Activated CD4-positive, alpha-beta memory T cell treated with anti-CD3 and anti-CD28 coated beads for 36 hours (primary cell): ENCODE results near the gene GPX4. TPM values are rescaled to one million over a fixed set of nuclear protein-coding genes. Genes with fewer than 3 reads are reported as not detected.
A peak's percentile ranks its signal among the peaks of the same experiment; 100 is the strongest.

ENCODE experiments used
- CTCF ChIA-PET: fragments of 350-600 bp; sonication (Branson Sonifier 250); formaldehyde crosslinking; loops from one replicate; lab custom pipeline; 2021; ENCODE audit warnings: antibody characterized with exemption, inconsistent platforms; lab: Charles Lee
- POLR2A ChIA-PET: fragments of 350-600 bp; sonication (Branson Sonifier 250); formaldehyde crosslinking; loops from one replicate; lab custom pipeline; 2021; ENCODE audit warnings: antibody characterized with exemption; lab: Charles Lee
- DNase-seq: peaks from one replicate; pipeline ENCODE4 v3.0.0-alpha.2; 2020
- H3K27ac Mint-ChIP-seq: one replicate; pipeline ENCODE4 v1.8.0; 2021; ENCODE audit warnings: mixed read lengths
- H3K27me3 Mint-ChIP-seq: one replicate; pipeline ENCODE4 v1.8.0; 2021; ENCODE audit warnings: mixed read lengths
- H3K36me3 Mint-ChIP-seq: one replicate; pipeline ENCODE4 v1.8.0; 2021; ENCODE audit warnings: mixed read lengths
- H3K4me1 Mint-ChIP-seq: one replicate; pipeline ENCODE4 v1.8.0; 2021; ENCODE audit warnings: low read depth, mixed read lengths
- H3K4me3 Mint-ChIP-seq: one replicate; pipeline ENCODE4 v1.8.0; 2021; ENCODE audit warnings: mild to moderate bottlenecking, mixed read lengths
- H3K9me3 Mint-ChIP-seq: one replicate; pipeline ENCODE4 v1.8.0; 2021; ENCODE audit warnings: mixed read lengths
- intact Hi-C: fragments of 100-400 bp; cut with micrococcal nuclease; formaldehyde crosslinking; loops from one replicate; pipeline ENCODE4 v1.15.1; 2023
- total RNA-seq, 2 experiments: library from RNA; stranded (reverse); gene quantifications; one replicate each; pipeline ENCODE4 v1.2.3, GENCODE V29; 2021

Gene GPX4
- total RNA-seq, 2 experiments from 2014 or later = 274 to 275 TPM

DNA sequence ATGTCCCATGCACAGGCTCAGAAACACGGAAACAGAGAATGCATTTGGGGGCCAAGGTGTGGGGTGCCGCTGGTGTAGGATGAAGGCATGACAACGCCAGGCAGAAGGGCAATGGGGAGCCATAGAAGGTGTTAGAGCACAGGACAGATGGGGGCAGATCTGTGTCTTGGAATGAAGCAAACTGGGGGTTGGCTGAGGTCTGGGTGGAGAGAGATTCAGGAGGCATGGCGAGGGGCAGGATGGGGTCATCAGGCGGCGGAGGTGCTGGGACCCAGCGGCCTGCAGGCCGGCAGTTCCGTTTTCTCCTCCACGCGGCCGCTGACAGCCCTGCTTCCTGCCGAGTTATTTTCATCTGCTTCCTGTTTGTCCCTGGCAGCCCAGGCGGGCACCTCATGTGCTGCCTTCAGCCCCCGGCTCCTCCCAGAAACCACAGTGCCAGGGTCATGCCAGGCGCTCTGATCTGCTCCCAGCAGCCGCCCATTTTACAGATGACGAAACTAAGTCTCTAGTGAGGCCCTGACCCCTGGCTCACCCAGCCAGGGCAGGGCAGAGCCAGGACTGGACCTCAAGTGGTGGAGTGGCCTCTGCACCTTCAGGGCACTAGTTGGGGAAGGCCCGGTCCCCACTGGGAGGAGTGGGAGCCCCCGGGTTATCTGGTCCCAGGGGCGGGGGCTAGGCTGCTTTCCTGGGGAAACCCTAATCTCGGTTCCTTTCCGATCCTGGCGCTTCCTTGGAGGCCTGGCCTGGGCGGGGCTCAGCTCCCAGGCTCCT lies 34.6 kb upstream of the GPX4 start:
- CTCF ChIA-PET = no interaction called here
- peak overlapping the region; percentile 91 for H3K27ac Mint-ChIP-seq

DNA sequence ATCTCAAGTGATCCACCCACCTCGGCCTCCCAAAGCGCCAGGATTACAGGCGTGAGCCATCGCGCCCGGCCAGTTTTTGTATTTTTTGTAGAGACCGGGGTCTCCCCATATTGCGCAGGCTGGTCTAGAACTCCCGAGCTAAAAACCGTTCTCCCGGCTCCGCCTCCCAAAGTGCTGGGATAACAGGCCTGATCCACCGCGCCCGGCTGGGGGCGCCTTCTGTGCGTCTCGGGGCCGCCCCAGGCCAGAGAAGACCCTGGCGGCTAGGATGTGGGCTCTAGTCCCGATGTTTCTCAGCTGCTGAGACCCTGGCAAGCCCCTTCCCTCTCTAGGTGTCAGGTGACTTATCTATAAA lies 33.2 kb upstream of the GPX4 start:
- Mint-ChIP-seq H3K4me3 (no peak overlapping the region), H3K4me1 (peaks cover 44% of the 10 kb centered on the region)

More for the DNA sequence above, 34.6 kb upstream of the GPX4 start:
- no peaks in the 10 kb centered on the region for H3K27me3 Mint-ChIP-seq
- intact Hi-C loops = loop anchor here (1.0 to 2.0 kb wide), 2 partner anchors 8 to 34 kb away; partner anchors contain the start of gene GPX4
- H3K36me3 Mint-ChIP-seq = peaks cover 33% of the 10 kb centered on the region
- peak; percentile 82 for DNase-seq
- no peaks in the 10 kb centered on the region for H3K9me3 Mint-ChIP-seq
- POLR2A ChIA-PET = interaction anchor here (5.1 kb wide), 1 partner anchor 11 kb away, joined by 55 read pairs; no protein-coding TSS in a partner anchor
- peak overlapping the region; percentile 88 for H3K4me3 Mint-ChIP-seq
- peaks cover 50% of the 10 kb centered on the region for H3K4me1 Mint-ChIP-seq

DNA sequence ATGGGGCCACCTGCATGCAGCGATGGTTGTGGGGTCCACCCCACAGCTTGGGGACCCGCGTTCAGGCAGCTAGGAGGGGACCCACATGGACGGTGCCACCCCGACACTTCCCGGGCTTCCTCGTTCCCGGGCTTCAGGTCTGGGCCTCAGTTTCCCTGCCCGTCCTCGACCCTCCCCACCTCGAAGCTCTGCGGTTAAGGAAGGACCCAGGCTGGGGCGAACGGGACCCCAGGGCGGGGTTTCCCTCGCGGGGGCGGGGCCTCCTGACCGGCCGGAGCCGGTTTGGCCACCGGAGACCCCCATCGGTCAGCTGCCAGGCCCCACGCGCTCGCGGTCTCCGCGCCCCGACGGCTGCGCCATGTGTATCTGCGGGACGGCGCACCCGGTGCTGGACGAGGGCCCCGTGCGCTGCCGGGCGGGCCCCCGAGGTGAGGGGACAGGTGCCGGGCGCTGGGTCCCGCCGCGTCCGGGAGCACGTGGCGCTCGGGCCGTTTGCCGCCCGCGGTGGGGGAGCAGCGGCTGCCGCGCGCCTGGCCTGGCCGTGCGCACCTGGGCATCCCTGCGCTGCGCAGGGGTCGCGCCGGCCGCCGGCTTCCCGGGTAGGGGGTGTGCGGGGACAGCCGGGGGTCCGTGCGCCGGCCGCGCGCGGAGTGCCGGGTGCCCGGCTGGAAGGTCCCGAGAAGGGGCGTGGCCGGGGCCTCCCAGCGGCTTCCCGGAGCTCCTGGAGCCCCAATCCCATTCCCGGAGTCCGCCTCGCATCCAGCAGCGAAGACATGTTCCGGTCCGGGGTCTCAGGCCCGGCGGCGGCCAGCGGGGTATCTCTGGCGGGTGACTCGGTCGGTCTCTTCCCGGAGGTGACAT lies 32.6 kb upstream of the GPX4 start:
- peaks cover 50% of the 10 kb centered on the region for H3K4me1 Mint-ChIP-seq
- H3K27me3 Mint-ChIP-seq = no peaks in the 10 kb centered on the region
- peaks cover 42% of the 10 kb centered on the region for H3K36me3 Mint-ChIP-seq
- intact Hi-C loops = no loop called here
- H3K4me3 Mint-ChIP-seq = peak overlapping the region; percentile 37
- H3K9me3 Mint-ChIP-seq = no peaks in the 10 kb centered on the region
- ChIA-PET POLR2A (no interaction called here), CTCF (no interaction called here)
- H3K27ac Mint-ChIP-seq = peak overlapping the region; percentile 47
- DNase-seq = no peak

More for the DNA sequence above, 33.2 kb upstream of the GPX4 start:
- intact Hi-C loops = no loop called here
- ChIA-PET CTCF (no interaction called here), POLR2A (no interaction called here)
- peaks cover 36% of the 10 kb centered on the region for H3K36me3 Mint-ChIP-seq
- DNase-seq = no peak
- H3K27me3 Mint-ChIP-seq = no peaks in the 10 kb centered on the region
- H3K27ac Mint-ChIP-seq = no peak overlapping the region
- no peaks in the 10 kb centered on the region for H3K9me3 Mint-ChIP-seq

GRCh38 chr19:1072371-1073015 lies 31.3 kb upstream of the GPX4 start:
- Mint-ChIP-seq H3K27me3 (no peaks in the 10 kb centered on the region), H3K4me3 (no peak overlapping the region), H3K36me3 (peaks cover 48% of the 10 kb centered on the region), H3K4me1 (peaks cover 57% of the 10 kb centered on the region), H3K9me3 (no peaks in the 10 kb centered on the region), H3K27ac (no peak overlapping the region)
- CTCF ChIA-PET = no interaction called here
- POLR2A ChIA-PET = interaction anchor here (0.6 to 1.0 kb wide), 3 partner anchors 17 to 68 kb away, joined by 3 read pairs; no protein-coding TSS in a partner anchor
- intact Hi-C loops = no loop called here
- peak; percentile 9 for DNase-seq

DNA sequence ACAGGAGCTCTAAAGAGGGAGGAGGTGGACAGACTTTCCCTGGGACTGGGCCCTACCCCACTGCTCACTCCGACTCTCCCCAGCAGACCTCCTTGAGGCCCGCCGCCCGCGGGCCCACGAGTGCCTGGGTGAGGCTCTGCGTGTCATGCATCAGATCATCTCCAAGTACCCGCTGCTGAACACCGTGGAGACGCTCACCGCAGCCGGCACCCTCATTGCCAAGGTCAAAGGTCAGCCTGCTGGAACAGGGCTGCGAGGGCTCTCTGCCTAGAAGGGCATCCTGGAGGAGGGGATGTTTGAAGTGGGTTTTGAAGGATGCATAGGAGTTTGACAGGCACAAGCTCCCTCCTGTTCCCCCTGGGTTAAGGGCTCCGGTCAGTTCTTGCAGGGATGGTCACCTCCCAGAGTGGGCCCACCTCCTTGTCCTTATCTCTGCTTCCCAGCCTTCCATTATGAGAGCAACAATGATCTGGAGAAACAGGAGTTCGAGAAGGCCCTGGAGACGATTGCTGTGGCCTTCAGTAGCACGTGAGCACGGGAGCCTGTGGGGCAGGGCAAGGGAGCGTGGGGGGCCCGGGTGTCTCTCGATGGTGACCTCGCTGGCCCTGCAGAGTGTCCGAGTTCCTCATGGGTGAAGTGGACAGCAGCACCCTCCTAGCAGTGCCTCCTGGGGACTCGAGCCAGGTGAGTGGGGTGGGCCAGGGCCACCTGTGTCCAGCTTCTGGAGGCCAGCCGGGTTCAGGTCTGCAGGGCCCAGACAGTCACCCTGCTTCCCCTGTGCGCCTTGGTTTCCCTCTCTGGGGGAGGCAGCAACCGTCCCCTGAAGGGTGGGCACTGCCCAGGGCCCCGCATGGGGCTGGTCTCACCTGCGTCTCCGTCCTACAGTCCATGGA lies 30.5 kb upstream of the GPX4 start:
- H3K4me1 Mint-ChIP-seq = peaks cover 64% of the 10 kb centered on the region
- H3K27me3 Mint-ChIP-seq = no peaks in the 10 kb centered on the region
- POLR2A ChIA-PET = interaction anchor here (0.8 to 1.0 kb wide), 2 partner anchors 16 to 33 kb away, joined by 3 read pairs; no protein-coding TSS in a partner anchor
- H3K36me3 Mint-ChIP-seq = peaks cover 52% of the 10 kb centered on the region
- DNase-seq = peak; percentile 16
- no peak overlapping the region for H3K4me3 Mint-ChIP-seq
- no peaks in the 10 kb centered on the region for H3K9me3 Mint-ChIP-seq
- H3K27ac Mint-ChIP-seq = peak overlapping the region; percentile 23
- CTCF ChIA-PET = no interaction called here
- intact Hi-C loops = no loop called here

GRCh38 chr19:1073956-1074517 lies 29.8 kb upstream of the GPX4 start:
- Mint-ChIP-seq H3K4me3 (peak overlapping the region; percentile 43), H3K36me3 (peaks cover 49% of the 10 kb centered on the region), H3K4me1 (peaks cover 59% of the 10 kb centered on the region), H3K9me3 (no peaks in the 10 kb centered on the region), H3K27me3 (no peaks in the 10 kb centered on the region), H3K27ac (peak overlapping the region; percentile 49)
- intact Hi-C loops = no loop called here
- CTCF ChIA-PET = interaction anchor here (1.0 kb wide), 1 partner anchor 39 kb away, joined by 6 read pairs; no protein-coding TSS in a partner anchor
- no peak for DNase-seq
- POLR2A ChIA-PET = interaction anchor here (0.9 to 3.3 kb wide), 2 partner anchors 13 to 29 kb away, joined by 3 to 18 read pairs; partner anchors contain the start of gene GPX4

DNA sequence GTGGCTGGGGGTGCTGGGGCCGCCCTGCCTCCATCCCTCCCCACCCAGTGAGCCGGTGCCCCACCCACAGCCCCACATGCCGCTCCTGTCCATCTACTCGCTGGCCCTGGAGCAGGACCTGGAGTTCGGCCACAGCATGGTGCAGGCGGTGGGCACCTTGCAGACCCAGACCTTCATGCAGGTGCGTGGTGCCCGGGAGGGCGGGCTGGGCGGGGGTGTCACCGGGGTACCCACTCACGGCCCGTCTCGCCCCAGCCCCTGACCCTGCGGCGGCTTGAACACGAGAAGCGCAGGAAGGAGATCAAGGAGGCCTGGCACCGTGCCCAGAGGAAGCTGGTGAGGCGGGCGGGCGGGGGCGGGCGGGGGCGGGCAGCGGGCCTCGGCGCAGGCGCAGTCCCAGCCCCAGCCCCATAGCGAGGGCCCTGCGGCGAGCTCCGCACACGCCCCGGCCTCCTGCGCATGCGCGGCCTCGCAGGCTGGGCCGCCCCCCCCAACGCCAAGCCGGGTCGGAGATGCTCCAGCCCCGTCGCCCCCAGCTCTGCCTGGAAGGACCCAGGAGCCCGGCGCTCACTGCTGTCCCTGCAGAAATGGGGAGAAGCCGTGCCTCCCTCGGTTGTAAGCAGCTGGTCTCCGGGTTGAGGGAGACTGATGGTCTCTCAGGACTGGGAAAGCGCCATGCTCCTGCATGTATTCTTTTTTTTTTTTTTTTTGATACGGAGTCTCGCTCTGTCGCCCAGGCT lies 29.1 kb upstream of the GPX4 start:
- intact Hi-C loops = no loop called here
- peaks cover 49% of the 10 kb centered on the region for H3K36me3 Mint-ChIP-seq
- no peaks in the 10 kb centered on the region for H3K27me3 Mint-ChIP-seq
- ChIA-PET CTCF (interaction anchor here (0.9 to 2.0 kb wide), 5 partner anchors 20 to 192 kb away, joined by 3 to 7 read pairs (median 4); partner anchors contain the start of gene POLR2E), POLR2A (interaction anchor here (0.6 to 3.3 kb wide), 4 partner anchors 9 to 42 kb away, joined by 3 to 18 read pairs (median 3); partner anchors contain the start of gene GPX4)
- peaks cover 61% of the 10 kb centered on the region for H3K4me1 Mint-ChIP-seq
- DNase-seq = peak; percentile 91
- peak overlapping the region; percentile 55 for H3K4me3 Mint-ChIP-seq
- H3K9me3 Mint-ChIP-seq = no peaks in the 10 kb centered on the region
- peak overlapping the region; percentile 90 for H3K27ac Mint-ChIP-seq

DNA sequence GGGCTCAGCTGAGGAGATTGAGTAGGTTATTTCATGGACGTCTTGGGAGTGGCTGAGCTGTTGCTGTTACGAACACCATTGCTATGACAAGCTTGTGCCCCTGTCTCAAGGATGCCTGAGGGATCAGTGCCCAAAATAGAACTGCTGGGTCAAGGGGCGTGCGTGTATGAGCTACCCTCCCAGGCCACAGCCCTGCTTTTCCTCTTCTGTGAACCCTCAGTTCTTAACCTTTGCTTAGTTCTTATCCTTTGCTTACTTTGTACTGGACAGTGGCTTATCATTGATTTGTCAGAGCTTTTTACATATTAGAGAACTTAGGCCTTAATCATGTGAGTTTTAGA lies 27.8 kb upstream of the GPX4 start:
- no peak for DNase-seq
- intact Hi-C loops = loop anchor here (2.0 kb wide), 2 partner anchors 19 to 37 kb away; partner anchors contain the start of gene POLR2E
- H3K9me3 Mint-ChIP-seq = no peaks in the 10 kb centered on the region
- ChIA-PET POLR2A (interaction anchor here (0.9 to 3.3 kb wide), 4 partner anchors 9 to 26 kb away, joined by 3 to 18 read pairs (median 6); partner anchors contain the start of gene ARHGAP45), CTCF (interaction anchor here (0.9 to 2.9 kb wide), 6 partner anchors 9 to 191 kb away, joined by 3 to 11 read pairs (median 6); partner anchors contain the start of genes ARHGAP45 and POLR2E)
- peaks cover 69% of the 10 kb centered on the region for H3K4me1 Mint-ChIP-seq
- no peaks in the 10 kb centered on the region for H3K27me3 Mint-ChIP-seq
- peak overlapping the region; percentile 90 for H3K27ac Mint-ChIP-seq
- peaks cover 61% of the 10 kb centered on the region for H3K36me3 Mint-ChIP-seq
- H3K4me3 Mint-ChIP-seq = peak overlapping the region; percentile 55

GRCh38 chr19:1076951-1077350 lies 26.8 kb upstream of the GPX4 start:
- Mint-ChIP-seq H3K27ac (peak overlapping the region; percentile 90), H3K4me3 (peak overlapping the region; percentile 68), H3K9me3 (no peaks in the 10 kb centered on the region), H3K36me3 (peaks cover 62% of the 10 kb centered on the region), H3K27me3 (no peaks in the 10 kb centered on the region), H3K4me1 (peaks cover 68% of the 10 kb centered on the region)
- DNase-seq = peak; percentile 96
- CTCF ChIA-PET = interaction anchor here (0.6 to 2.9 kb wide), 3 partner anchors 10 to 80 kb away, joined by 3 to 11 read pairs (median 10); partner anchors contain the start of gene ARHGAP45
- intact Hi-C loops = loop anchor here (1.0 to 2.0 kb wide), 7 partner anchors 8 to 56 kb away; partner anchors contain the start of genes GPX4, POLR2E, RNU6-2 and TMEM259
- POLR2A ChIA-PET = interaction anchor here (0.6 to 6.7 kb wide), 7 partner anchors 10 to 57 kb away, joined by 3 to 55 read pairs (median 5); partner anchors contain the start of gene ARHGAP45
